K562 treated with DMSO at 1 percent for 12 hours (cell line): ENCODE measurements around the gene CAMLG. TPM values are rescaled to one million over a fixed set of nuclear protein-coding genes. Genes with fewer than 3 reads are reported as not detected.

Experiments
- total RNA-seq: library from RNA; unstranded; fragments of 300-600 nt; gene quantifications from 2 replicates; pipeline ENCODE4 v1.2.3, GENCODE V29; 2022; ENCODE audit not compliant: insufficient read depth

Gene CAMLG
- 31.0 and 32.7 TPM in 2 replicates for total RNA-seq

GRCh38 chr5:134738133-134738962 lies at the start of gene CAMLG:
TSS of gene CAMLG (plus strand) at chr5:134738548. CDS start at chr5:134738621, 73 bp downstream.

GRCh38 chr5:134758504-134759341 lies 20.4 kb downstream of the CAMLG start, which contains the start of gene DDX46:
TSS of gene DDX46 (plus strand) at chr5:134758779. CDS start at chr5:134758939, 160 bp downstream.

Other genes starting within 250 kb of the CAMLG start
- gene JADE2, start 212.9 kb upstream of the CAMLG start, total RNA-seq = 9.9 and 18.7 TPM in 2 replicates
- gene SAR1B, start 105.7 kb upstream of the CAMLG start, total RNA-seq = 48.5 and 64.7 TPM in 2 replicates
- gene SEC24A, start 89.8 kb upstream of the CAMLG start, total RNA-seq = 4.9 and 20.8 TPM in 2 replicates
- gene DDX46, start 20.2 kb downstream of the CAMLG start, total RNA-seq = 18.4 and 45.5 TPM in 2 replicates
- 8.1 and 26.7 TPM in 2 replicates for gene C5orf24, start 107.4 kb downstream of the CAMLG start, total RNA-seq
- 3.0 and 13.3 TPM in 2 replicates for gene TXNDC15, start 135.8 kb downstream of the CAMLG start, total RNA-seq
- gene PCBD2, start 166.6 kb downstream of the CAMLG start, total RNA-seq = 2.0 and 6.3 TPM in 2 replicates
- not detected in 2 replicates for gene CATSPER3, start 229.4 kb downstream of the CAMLG start, total RNA-seq